Stimulated activated CD8-positive, alpha-beta memory T cell treated with anti-CD3 and anti-CD28 coated beads, Interleukin-15, amount 100 ng/mL, for 1 hour (primary cell): ENCODE data around the gene HEPACAM.
"Not testable (repeated sequence)": the region's sequence is repeated elsewhere in the genome, so short reads cannot be mapped to it uniquely, and the experiment has no call there.

Experiments used
- DNase-seq: peaks from one replicate; pipeline ENCODE4 v3.0.0-alpha.2; 2020; ENCODE audit warnings: low read depth

Gene HEPACAM

GRCh38 chr11:124935548-124936514 is at the start of gene HEPACAM:
HEPACAM (minus strand) TSS chr11:124936047; CDS start chr11:124936006, 41 bp downstream.
- no peak for DNase-seq

DNA sequence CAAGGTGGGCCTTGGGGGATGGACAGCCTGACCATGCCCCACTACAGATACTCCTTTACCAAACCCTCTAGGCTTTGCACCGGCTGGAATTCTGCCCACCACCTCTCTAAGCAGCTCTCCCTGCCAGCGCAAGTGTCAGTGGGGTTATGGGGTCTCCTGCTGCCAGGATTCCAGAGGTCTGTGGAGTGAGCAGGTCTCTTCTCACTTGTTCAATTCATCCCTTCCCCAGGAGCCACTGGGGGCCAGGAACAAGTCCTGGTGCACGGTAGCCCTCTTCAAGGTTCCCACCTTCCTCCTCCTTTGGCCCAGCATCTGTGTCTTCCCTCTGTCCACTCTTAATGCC is 48.6 kb upstream of the HEPACAM start:
- DNase-seq: no peak

GRCh38 chr11:124983674-124984511 is 48.0 kb upstream of the HEPACAM start:
- DNase-seq: no peak

GRCh38 chr11:124982043-124982442 is 46.2 kb upstream of the HEPACAM start:
- DNase-seq: no peak

- no peak for DNase-seq
These were observed 42.5 kb upstream of the HEPACAM start for GRCh38 chr11:124978316-124978715.

GRCh38 chr11:124977006-124977405 is 41.2 kb upstream of the HEPACAM start:
- DNase-seq: no peak

DNA sequence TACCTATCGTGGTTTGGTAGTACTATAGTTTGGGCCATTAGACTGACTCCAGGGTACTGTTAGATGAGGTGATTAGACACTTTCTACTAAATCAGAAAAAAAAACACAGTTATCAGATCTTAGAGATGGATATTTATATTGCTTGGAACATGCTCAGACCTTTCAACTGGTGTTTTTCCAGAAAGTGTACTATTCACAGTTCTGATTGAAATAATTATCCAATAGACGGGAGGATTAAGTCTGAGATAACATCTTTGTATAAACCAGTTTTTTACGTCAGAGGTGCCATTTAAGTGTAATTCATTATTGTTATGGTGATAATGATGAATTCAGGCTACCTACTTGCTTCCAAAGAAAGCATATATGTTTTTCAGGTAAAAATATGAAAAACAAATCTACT is 40.7 kb upstream of the HEPACAM start:
- DNase-seq: no peak

DNA sequence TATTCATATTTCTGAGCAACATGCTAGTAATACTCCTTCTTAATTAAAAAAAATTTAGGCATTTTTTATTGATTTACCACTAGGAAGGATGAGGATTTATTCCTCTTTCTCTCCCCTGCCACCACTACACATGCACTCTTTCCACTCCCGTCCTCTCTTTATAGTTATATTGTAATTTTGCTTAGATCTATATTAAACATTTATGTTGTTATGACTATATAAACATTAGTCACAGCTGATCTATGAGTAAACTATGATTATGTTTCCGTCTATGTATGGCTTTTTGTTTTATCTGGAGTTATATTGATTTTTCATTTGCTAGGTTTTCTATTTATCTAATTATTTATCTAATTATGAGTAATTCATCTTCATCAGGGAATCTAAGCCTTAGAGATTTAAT is 36.0 kb upstream of the HEPACAM start:
- no peak for DNase-seq

- DNase-seq: no peak
These were observed 35.1 kb upstream of the HEPACAM start for GRCh38 chr11:124970925-124971324.

DNA sequence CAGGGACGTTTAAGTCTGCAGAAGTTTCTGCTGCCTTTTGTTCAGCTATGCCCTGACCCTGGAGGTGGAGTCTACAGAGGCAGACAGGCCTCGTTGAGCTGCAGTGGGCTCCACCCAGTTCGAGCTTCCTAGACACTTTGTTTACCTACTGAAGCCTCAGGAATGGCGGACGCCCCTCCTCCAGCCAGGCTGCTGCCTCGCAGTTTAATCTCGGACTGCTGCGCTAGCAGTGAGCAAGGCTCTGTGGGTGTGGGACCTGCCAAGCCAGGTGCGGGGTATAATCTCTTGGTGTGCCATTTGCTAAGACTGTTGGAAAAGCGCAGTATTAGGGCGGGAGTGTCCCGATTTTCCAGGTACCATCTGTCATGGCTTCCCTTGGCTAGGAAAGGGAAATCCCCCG is 32.4 kb upstream of the HEPACAM start:
- DNase-seq: not testable (repeated sequence)

- DNase-seq: no peak
These were observed 26.2 kb upstream of the HEPACAM start for GRCh38 chr11:124961972-124962609.

GRCh38 chr11:124955035-124955434 is 19.2 kb upstream of the HEPACAM start:
- DNase-seq: no peak

- no peak for DNase-seq
These were observed 18.7 kb upstream of the HEPACAM start for GRCh38 chr11:124954590-124954955.

GRCh38 chr11:124953753-124954589 is 18.1 kb upstream of the HEPACAM start, which contains the start of gene CCDC15:
CCDC15 (plus strand) TSS chr11:124954202; CDS start chr11:124954733, 531 bp downstream.
- peak; percentile 96 for DNase-seq

GRCh38 chr11:124951341-124951740 is 15.5 kb upstream of the HEPACAM start:
- no peak for DNase-seq

GRCh38 chr11:124950601-124951330 is 14.9 kb upstream of the HEPACAM start:
- DNase-seq: no peak

GRCh38 chr11:124946735-124947141 is 10.9 kb upstream of the HEPACAM start:
- no peak for DNase-seq

GRCh38 chr11:124945826-124946225 is 10.0 kb upstream of the HEPACAM start:
- DNase-seq: no peak

GRCh38 chr11:124944565-124944964 is 8.7 kb upstream of the HEPACAM start:
- DNase-seq: no peak

DNA sequence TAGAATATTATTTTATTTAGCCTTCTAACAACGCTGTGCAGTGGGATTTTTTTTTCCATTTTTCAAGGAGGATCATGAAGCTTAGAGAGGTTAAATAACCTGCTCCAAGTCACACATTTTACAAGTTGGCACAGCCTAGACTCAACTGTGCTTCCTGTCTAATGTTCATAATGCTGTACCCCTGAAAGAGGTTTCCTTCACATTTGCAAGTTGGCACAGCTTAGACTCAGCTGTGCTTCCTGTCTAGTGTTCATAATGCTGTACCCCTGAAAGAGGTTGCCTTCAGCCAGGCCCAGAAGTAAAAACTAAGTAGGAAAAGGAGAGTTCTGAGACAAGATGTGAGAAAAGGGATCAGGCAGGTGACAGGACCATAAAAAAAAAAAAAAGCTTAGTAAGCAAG is 7.9 kb upstream of the HEPACAM start:
- no peak for DNase-seq

DNA sequence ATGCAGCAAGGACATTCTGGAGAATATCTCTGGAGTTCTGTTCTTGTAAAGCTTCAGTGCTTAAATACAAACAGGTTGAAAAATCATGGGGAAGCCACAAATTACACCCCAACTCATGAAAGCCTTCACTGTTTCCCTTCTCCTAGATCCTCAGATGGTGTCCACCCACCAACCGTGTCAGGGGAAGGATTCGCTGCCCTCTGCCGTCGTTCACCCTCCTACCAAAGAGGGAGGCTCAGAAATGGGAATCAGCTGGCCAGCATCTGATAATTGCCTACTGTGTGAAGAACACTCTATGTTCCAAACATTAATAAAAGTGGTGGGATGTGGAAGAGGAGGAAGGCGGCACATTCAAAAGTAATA is 7.4 kb upstream of the HEPACAM start:
- DNase-seq: no peak
